Stimulated activated CD8-positive, alpha-beta memory T cell treated with anti-CD3 and anti-CD28 coated beads, Interleukin-4, amount 100 ng/mL, for 1 hour (primary cell): ENCODE measurements around the gene EMC1.
"Not testable (repeated sequence)": the region's sequence is repeated elsewhere in the genome, so short reads cannot be mapped to it uniquely, and the experiment has no call there.

Experiments
- DNase-seq, 2 donors: peaks; one replicate each; pipeline ENCODE4 v3.0.0-alpha.2; 2020; ENCODE audit warnings: low read depth in 2 of 2, low spot score in 1 of 2

The EMC1 gene

DNA sequence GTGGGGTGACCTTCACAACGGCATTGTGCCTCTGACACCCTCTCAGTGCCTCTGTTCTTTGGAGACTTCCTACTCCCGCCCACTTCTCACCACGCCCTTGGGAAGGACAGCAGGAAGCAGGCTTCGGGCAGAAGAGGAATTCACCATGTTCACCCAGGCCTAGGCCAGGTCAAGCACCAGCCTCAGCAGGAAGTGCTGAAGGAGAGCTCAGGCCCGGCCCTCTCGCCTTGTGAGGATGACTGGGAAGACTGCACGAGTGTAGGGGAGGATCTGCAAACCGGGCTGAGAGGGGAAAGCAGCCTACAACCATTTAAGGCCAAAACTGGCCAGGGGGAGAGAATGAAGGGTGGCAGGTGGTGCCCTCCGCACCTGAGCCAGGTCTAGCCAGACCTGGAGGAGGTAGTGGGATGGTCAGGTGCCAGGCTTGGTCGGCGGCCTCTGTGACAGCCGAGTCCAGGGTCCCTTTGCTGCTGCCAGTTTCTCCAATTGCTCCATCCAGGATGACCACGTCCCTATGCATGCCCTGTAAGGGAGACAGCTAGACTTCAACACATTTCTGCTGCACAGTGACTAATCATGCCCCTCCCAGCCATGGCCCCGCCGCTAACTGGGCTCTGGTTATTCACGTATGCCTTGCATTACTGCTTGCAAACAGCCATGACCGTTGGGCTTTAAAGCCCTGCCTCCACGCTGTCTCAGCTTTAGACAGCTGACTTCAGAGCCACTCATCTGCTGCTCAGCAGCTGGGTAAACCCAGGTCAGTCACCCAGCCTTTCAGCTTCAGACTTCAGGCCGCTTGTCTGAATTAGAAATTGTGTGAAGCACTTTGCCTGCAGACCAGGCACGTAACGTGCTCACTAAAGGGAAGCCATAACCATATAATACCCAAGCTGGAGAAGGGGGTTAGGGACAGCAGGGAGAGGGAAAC, 9.2 kb upstream of the EMC1 start:
- DNase-seq: no peak

DNA sequence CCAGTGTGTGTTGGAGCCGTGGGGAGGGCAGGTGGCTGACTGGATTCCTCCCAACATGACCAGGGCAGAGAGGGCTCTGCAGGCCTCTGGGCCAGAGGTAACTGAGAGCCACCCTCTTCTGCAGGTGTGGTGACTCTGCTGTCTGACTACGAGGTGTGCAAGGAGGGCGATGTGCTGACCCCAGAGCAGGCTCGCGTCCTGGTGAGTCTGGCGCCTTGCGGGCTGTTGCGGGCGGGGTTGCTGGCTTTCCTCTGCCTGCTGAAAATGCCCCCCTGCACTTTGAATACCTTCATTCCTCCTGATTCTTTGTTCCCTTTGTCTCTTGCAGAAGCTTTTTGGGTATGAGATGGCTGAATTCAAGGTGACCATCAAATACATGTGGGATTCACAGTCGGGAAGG, 7.0 kb upstream of the EMC1 start:
- no peak for DNase-seq

DNA sequence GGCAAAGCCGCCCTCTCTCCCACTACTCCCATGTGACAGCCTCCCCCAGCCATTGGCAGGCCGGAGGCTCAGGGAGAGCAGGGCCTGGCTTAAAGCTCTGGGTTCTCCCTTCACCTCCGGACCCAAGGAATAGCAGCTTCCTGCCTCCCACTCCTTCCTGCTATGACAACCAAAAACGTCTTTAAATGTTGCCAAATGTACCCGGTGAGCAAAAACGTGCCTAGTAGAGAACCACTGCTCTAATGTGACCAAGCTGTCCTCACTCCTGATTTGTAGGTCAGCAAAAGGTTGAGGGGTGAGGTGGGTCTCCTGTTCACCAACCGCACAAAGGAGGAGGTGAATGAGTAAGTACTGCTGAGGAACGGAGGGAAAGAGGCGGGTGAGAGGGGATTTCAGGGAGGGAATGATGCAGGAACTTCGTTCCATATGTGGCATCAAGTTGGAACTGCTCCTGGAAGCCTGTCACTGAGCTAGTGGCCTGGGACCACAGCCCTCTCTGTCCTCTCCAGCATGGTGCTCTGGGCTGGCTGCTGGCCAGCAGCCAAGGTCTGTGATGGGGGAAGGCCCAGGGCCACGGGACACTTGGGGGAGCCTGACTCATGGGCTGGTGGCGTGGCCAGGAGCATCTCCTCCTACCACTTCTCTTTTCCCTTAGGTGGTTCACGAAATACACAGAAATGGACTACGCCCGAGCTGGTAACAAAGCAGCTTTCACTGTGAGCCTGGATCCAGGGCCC, 6.0 kb upstream of the EMC1 start:
- DNase-seq: no peak

DNA sequence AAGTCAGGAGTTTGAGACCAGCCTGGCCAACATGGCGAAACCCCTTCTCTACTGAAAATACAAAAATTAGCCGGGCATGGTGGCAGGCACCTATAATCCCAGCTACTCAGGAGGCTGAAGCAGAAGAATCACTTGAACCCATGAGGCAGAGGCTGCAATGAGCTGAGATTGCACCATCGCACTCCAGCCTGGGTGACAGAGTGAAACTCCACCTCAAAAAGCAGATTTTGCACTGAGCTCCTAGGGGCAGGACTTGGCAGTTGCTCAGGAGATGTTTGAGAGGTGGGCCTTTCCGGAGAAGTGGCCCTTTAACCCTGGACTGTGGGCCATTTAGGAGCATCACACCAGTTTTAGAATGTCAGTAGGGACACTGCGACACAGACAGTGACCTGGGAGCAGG, 5.0 kb upstream of the EMC1 start:
- DNase-seq: not testable (repeated sequence)

DNA sequence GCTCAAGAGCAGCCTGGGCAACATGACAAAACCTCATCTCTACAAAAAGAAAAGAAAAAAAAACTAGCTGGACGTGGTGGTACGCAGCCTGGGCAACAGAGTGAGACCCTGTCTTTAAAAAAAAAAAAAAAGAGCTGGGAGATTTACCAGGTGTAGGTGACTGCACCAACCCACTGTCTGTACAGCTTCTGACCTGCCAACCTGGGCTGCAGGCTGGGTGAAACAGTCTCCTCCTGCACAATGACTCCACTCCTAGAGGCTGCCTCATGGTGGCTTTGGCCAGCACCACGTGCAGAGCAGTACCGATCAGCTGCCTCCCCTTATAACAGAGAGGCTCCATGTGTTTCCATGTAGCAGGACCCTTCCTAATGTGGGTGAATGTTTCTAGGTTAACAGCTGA, 4.0 kb upstream of the EMC1 start:
- no peak for DNase-seq

DNA sequence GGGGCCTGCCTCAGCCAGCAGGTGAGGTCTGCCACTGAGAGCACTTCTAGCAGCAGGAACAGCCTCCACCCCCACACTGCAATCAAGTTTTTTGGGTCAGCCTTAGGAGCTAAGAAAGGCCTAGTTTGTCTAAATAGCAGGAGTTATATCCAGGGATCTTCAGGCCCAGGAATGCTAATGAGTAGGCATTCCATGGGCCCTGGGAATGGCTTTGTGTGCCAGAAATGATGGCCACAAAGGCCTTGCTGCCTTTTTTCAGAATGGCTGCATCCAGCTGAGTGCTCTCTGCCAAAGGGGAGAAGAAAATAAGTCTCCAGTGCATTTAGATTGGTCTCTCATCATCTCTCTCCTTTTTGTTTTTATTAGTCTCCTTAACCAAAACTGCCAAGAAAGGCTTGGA, 3.1 kb upstream of the EMC1 start:
- no peak for DNase-seq

DNA sequence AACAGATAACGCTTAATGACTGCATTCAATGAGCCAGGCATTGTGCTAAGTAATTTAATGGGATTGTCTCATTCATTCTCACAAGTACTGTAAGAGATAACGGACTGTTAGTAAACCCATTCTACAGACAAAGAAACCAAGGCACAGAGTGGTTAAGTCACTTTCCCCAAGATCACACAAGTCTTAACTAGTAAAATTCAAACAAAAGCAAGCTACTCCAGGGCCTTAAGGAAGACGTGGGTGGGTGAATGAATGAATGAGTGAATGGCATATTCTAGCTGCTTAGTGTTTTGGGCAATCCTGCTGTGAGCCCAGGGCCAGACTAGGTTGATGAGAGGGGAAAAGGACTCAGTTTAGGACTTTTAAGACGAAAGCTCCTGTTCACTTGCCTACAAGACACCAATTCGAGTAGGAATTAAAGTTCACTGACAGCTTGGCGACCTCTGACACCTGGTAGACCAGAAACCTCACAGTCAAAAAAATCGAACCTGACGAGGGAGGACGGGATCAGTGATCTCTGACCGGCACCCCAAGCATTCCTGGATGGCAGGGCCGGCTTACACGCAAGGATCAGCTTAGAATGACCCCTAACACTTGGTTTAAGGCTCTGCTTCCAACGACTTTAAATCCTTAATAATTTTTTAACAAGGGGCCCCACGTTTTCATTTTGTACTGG, 557 bp downstream of the EMC1 start:
- DNase-seq: no peak

DNA sequence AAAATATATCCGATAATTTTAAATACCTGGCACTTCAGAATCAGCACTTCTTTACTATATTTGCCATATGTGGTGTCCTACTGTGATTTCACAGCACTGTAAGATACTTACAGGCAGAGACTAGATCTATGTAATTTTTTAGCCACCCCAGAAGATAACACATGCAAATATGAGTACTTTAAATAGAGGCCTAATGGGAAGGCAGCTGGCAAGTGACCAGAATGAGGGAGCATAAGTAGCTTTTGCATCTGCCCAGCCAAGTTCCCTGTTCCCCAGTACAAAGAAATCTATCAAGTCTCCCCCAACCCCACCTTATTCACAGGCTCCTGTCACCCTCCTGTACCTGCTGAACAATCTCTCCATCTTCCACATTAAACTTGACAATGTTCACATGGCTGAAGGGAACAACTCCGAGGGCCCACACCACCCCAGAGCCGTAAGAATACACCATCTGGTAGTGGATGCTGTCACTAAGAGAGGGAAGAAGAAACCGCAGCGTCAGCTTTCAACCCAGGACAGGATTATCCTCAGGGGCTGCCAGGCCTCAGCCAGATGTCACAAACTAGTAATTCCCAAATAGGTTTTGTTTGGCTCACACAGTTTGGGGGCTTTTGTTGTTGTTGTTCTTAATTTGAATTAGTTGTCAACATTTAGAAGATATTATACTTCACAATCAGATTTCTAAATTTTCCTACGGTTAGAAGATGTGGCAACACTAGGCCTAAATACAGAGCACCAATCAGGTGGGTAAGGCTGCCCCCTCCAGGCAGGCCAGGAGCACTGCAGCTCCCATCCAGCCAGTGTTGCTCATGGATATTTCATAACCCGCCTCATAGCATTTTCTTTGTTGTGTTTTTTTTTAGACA, 10.4 kb downstream of the EMC1 start:
- peak; percentile 24 to 44 for DNase-seq

DNA sequence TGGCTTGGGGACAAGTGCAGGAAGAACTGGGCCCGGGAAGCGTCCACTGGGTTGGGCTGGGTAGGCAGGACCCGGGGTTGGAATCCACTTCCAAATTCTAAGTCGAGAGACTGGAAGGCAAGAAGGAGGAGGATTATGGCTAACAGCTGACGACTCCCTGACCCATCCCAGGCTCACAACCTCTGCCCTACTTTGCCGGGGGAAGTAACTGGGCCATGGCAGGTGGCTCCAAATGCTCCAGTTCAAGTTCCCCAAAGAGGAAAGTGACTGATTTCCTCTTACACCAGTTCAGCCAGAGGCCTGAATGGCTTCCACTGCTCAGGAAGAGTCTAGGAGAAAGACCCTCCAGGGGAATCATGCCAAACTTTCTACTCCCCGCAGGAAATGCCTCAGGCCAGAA, 11.4 kb downstream of the EMC1 start:
- DNase-seq: no peak

DNA sequence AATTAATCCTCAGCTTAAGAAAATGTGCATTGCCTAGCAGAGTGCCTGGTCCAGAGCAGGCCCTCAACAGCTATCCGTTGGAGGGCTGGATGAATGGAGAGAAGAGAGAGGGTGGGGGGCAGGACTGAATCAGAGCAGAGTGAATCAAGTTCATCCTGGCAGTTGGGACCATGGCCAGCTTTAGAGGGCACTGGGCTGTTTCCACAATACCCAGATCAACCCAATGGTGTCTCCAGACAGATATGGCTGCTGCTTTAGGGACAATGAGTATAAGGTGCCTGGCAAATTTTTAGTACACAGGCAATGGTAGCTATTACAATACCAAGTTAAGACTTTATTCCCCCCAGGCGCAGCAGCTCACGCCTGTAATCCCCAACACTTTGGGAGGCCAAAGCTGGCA, 17.1 kb downstream of the EMC1 start:
- DNase-seq: no peak

DNA sequence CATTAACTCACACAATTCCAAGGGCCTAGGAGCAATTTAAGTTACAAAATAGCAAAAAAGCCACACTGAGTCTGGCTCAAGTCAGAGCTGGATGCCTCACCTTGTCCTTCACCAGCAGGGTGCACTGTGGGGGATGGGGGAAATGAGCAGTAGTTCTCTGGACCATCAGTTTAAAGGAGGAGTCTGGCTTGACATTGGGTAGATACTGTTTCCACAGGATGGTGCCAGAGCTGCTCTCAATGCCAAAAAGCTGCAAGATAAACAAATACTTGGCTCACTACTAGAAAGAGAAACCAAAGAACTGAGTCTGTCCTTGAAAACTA, 18.8 kb downstream of the EMC1 start:
- no peak for DNase-seq

DNA sequence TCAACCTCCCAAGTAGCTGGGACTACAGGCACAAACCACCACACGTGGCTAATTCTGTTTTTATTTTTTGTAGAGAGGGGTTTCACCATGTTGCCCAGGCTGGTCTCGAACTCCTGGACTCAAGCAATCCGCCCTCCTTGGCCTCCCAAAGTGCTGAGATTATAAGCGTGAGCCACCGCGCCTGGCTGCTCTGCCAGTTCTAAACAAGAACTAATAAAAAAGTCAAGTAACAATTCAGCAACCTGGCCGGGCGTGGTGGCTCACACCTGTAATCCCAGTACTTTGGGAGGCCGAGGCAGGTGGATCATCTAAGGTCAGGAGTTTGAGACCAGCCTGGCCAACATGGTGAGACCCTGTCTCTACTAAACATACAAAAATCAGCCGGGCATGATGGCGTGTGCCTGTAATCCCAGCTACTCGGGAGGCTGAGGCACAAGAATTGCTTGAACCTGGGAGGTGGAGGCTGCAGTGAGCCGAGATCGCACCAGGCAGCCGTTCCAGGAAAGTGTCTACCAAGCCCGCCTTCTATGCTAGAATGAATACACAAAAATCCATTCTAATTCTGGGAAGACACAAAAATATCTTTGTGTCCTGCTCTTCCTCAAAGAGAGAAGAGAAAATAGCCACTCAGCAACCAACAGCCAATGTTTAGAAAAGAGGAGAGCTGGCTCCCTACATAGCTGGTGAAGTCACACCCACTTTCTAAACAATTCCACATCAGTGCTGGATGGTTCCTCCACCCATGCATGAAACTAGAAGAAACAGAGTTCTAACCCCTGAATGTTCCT, 19.4 kb downstream of the EMC1 start:
- DNase-seq: not testable (repeated sequence)

DNA sequence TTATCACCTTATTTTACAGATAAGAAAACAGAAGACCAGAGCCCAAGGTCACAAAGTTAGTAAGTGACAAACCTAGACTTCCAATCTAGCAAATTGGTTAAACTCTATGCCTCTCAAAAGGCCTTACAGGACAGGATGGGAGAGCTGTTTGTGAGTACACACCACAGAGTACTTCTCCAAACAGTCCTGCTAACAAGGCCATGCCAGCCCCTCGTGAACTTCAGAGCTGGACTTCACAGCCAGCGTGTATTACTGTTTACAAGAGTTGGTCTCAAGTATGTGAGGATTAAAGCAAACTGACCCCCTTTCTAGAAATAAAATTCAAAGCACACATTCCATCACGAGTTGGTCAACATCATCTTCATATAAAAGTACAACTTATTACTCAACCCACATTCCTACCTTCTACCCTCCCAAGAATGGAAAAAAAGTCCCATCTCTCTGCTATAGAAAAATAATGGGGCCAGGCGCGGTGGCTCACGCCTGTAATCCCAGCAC, 21.4 kb downstream of the EMC1 start:
- DNase-seq: no peak

DNA sequence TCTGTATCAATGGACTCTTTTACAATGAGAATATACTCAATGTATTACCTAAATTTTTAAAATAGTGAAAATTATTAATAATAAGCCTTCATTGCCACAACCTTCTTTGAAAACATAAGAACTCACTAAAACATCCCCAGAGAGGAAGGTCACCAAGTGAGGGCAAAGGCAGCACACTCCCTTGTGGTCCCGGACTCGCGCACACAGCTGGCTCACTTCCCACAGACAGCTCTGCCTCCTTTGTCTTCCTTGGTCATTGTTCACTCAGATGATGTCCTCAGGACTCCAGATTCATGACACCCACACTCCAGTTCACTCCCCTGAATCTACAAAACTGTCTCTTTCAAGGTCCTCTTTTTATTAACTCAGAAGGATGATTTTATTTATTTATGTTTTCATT, 22.1 kb downstream of the EMC1 start:
- DNase-seq: no peak

DNA sequence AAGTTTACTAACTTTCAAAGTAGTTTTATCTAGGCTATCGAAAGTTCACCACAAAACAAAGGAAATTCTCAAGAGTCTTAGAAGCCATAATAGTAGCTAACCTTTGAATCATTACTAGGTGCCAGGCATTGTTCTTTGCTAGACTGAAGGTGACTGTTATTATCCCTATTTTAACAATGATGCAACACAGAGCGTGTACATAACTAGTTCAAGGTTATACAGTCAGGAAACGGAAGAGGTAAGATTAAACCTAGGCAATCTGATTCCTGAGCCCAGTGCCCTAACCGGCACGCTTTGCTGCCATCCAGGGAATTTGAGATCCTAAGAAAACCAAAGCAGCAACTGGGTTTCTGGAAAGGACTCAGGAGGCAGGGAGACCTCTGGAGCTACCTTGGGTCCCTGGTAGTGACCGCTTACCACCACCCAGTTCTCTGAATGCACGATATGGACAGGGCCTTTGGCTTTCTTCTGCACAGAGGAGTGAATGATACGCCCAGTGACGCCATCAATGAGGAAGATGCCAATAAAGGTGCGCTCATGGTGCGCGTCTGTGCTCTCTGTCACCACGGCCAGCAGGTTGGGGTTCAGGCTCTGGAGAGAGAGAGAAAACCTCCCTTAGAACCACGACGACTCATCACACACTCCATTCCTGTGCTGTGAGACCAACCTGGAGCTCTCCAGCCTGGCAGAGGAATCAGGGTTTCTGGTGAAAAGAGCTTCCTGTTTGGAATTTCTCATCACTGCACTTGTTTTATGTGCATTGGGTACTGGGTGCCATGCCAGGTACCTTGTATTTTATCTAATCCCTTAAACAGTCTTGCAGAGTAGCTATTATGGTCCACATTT, 28.1 kb downstream of the EMC1 start:
- no peak for DNase-seq

DNA sequence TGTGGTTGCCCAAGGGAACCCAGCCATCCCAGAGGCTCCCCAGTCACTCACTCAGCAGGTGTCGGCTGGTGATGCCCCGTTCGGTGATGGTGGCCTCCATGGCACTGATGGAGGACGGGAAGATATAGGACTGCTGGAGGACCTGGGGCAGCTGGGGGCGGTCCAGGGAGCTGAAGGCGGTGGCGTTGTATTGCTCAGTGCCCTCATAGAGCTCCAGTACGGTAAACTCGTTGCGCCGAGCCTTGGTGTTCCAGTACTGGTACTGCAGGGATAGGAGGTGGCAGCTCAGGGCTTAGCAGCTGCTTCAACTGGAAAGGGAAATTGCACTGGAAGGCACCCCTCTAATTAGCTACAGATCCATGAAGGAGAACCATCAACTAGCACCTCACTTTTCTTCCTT, 28.8 kb downstream of the EMC1 start:
- no peak for DNase-seq

DNA sequence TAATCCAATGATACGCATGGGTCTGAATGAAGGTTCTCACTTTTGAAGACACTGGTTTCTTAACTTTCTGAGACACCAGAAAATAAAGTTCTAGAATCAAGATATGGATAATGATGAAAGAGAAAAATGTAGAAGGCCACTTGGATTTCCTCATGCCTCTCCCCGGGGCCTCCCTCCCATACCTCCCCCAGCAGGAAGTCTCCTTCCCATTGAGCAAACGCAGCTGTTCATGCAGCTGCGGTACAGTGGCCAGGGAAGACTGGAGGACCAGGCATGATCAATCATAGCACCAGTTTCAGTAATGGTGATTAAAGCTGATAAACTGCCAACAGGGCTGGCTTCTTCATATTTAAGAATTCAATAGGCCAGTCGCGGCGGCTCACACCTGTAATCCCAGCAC, 30.3 kb downstream of the EMC1 start:
- DNase-seq: no peak

DNA sequence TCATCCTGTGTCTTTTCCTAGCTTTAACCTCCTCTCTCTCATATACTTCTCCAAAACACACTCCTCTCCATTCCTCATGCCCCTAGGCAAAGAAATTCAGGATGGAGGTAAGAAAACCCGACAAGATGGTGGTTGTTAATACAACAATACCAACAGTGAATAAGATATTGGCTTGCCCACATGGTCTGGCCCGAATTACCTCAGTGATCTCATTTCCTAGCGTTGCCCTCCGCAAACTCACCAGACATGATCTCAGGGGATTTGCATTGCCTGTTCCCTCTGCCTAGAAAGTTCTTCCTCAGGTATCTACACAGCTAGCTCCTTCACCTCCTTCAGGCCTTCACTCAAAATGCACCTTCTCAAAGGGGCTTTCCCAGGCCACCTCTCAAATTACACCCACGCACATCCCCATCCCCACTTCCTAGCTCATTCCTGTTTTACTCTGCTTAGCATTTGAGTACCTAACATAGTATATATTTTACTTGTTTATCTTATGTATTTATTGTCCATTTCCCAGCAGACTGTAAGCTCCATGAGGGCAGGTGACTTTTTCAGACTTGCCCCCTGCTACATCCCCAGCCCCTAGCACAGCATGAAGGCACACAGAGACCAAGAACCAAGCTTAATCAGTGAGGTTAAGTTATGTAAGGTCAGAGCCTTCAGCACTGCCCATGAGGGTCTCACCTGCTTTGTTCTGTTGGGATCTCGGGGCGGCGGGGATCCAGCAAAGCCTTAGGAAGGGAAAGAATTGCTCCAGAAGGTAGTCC, 31.1 kb downstream of the EMC1 start:
- DNase-seq: no peak

DNA sequence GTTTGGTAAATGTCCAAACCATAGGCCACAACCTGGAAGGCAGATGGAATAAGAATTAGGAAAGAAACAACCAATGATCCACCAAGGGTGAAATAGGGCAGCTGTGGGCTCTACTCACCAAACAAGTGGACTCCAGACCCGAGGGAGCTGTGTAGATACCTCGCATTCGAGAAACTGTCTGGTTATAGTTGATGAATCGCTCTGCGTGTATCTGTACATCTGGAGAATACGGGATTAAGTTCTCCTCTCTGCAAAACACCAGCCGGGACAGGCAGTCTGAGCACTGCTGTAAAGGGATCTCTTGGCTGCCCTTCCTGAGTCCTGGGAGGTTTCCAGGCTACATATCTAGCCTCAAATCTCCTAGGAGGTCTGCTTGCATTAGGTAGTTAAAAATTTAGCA, 31.9 kb downstream of the EMC1 start:
- DNase-seq: no peak
